Activated naive CD4-positive, alpha-beta T cell treated with anti-CD3 and anti-CD28 coated beads, Interleukin-2, amount 10 ng/mL, durations not matched to agents 7 days and 5 days (primary cell): ENCODE data around the gene CYB561D1.
A peak's percentile ranks its signal among the peaks of the same experiment; 100 is the strongest.

ENCODE experiments used
- CTCF ChIA-PET: fragments of 350-600 bp; sonication (Branson Sonifier 250); formaldehyde crosslinking; loops from one replicate; lab custom pipeline; 2021; ENCODE audit warnings: antibody characterized with exemption; lab: Charles Lee
- DNase-seq: peaks from one replicate; pipeline ENCODE4 v3.0.0-alpha.2; 2020
- H3K27ac Mint-ChIP-seq: one replicate; pipeline ENCODE4 v1.8.0; 2021; ENCODE audit warnings: mild to moderate bottlenecking, moderate library complexity, mixed read lengths
- H3K27me3 Mint-ChIP-seq: one replicate; pipeline ENCODE4 v1.8.0; 2021; ENCODE audit warnings: mild to moderate bottlenecking, mixed read lengths
- H3K36me3 Mint-ChIP-seq: one replicate; pipeline ENCODE4 v1.8.0; 2021; ENCODE audit warnings: mixed read lengths
- H3K4me1 Mint-ChIP-seq: one replicate; pipeline ENCODE4 v1.8.0; 2021; ENCODE audit warnings: mixed read lengths
- H3K4me3 Mint-ChIP-seq: one replicate; pipeline ENCODE4 v1.8.0; 2021; ENCODE audit warnings: mild to moderate bottlenecking, moderate library complexity, mixed read lengths
- H3K9me3 Mint-ChIP-seq: one replicate; pipeline ENCODE4 v1.8.0; 2021; ENCODE audit warnings: mixed read lengths

Gene CYB561D1

GRCh38 chr1:109485001-109485400 is 8.9 kb upstream of the CYB561D1 start:
- DNase-seq = no peak
- peak overlapping the region; percentile 82 for H3K27ac Mint-ChIP-seq
- peak overlapping the region; percentile 92 for H3K4me3 Mint-ChIP-seq
- no peaks in the 10 kb centered on the region for H3K9me3 Mint-ChIP-seq
- H3K27me3 Mint-ChIP-seq = peaks cover 29% of the 10 kb centered on the region
- CTCF ChIA-PET = interaction anchor here (0.9 to 37.4 kb wide), 6 partner anchors 8 to 85 kb away, joined by 3 to 1080 read pairs (median 5); partner anchors contain the start of genes CYB561D1 and GPR61
- peaks cover 38% of the 10 kb centered on the region for H3K4me1 Mint-ChIP-seq
- peaks cover 20% of the 10 kb centered on the region for H3K36me3 Mint-ChIP-seq

DNA sequence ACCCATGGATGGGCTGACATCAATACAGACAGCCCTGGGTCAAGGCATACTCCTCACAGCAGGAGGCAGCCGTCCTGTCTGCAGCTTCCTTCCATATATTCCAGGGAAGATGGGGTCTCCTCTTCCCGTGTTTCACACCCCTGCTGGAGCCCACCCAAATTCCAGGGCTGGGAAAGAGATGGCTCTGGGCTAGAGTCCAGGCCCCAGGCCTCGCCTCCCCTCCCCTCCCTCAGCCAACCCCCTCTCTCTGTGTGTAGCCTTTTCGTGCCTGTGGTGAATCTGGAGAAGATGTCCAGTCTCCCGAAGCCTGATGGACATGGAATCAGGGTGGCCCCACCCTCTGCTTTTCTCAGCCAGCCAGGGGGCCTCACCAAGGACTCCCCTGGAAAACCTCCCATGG is 6.6 kb upstream of the CYB561D1 start:
- no peaks in the 10 kb centered on the region for H3K9me3 Mint-ChIP-seq
- CTCF ChIA-PET = interaction anchor here (1.4 to 37.4 kb wide), 3 partner anchors 10 to 45 kb away, joined by 3 to 1080 read pairs (median 7); partner anchors contain the start of gene GPR61
- H3K4me3 Mint-ChIP-seq = no peak overlapping the region
- H3K27ac Mint-ChIP-seq = no peak overlapping the region
- H3K4me1 Mint-ChIP-seq = peaks cover 45% of the 10 kb centered on the region
- peaks cover 21% of the 10 kb centered on the region for H3K36me3 Mint-ChIP-seq
- H3K27me3 Mint-ChIP-seq = peaks cover 8% of the 10 kb centered on the region
- no peak for DNase-seq

DNA sequence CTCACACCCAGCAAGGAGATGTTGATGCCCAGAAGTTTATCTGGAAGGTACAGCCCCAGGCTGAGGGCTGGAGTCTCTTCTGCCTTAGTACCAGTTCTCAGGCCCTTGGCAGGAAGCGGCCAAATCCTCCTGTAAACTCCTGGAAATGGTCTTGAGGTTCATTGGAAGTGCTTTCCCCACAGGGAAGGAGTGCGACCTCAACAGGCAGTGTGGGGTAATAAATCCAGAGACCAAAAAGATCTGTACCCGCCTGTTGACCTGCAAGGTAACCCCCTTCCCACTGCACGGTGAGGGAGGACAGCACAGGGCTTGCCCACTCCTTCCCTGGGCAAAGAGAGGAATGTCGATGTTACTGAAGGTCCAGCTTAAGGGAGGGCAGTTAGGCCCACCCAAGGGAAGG is 5.7 kb upstream of the CYB561D1 start:
- peaks cover 24% of the 10 kb centered on the region for H3K36me3 Mint-ChIP-seq
- CTCF ChIA-PET = interaction anchor here (1.1 to 37.4 kb wide), 3 partner anchors 12 to 44 kb away, joined by 3 to 1080 read pairs (median 4); partner anchors contain the start of gene GPR61
- H3K27ac Mint-ChIP-seq = no peak overlapping the region
- DNase-seq = no peak
- H3K4me3 Mint-ChIP-seq = no peak overlapping the region
- no peaks in the 10 kb centered on the region for H3K9me3 Mint-ChIP-seq
- H3K27me3 Mint-ChIP-seq = peaks cover 4% of the 10 kb centered on the region
- H3K4me1 Mint-ChIP-seq = peaks cover 37% of the 10 kb centered on the region

DNA sequence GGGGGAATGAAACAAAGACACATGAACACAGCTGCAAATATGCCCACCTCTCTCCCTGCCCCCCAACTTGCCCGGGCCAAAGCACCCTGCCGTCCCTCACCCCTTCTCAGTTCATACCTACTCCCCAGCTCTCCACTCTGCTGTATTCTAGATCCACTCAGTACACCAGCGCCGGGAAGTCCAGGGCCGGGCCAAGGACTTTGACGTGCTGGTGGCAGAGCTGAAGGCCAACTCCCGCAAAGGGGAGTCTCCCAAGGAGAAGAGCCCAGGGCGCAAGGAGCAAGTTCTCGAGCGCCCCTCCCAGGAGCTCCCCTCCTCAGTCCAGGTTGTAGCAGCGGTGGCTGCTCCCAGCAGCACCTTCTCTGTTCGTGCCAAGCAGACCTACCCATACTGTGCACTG is 5.2 kb upstream of the CYB561D1 start:
- Mint-ChIP-seq H3K4me1 (peaks cover 38% of the 10 kb centered on the region), H3K27ac (no peak overlapping the region), H3K4me3 (no peak overlapping the region), H3K36me3 (peaks cover 24% of the 10 kb centered on the region), H3K9me3 (no peaks in the 10 kb centered on the region), H3K27me3 (no peaks in the 10 kb centered on the region)
- no peak for DNase-seq
- CTCF ChIA-PET = interaction anchor here (1.1 to 37.4 kb wide), 4 partner anchors 11 to 43 kb away, joined by 3 to 1080 read pairs (median 11); partner anchors contain the start of gene GPR61

- H3K4me1 Mint-ChIP-seq = peaks cover 38% of the 10 kb centered on the region
- no peaks in the 10 kb centered on the region for H3K27me3 Mint-ChIP-seq
- H3K36me3 Mint-ChIP-seq = peaks cover 30% of the 10 kb centered on the region
- H3K4me3 Mint-ChIP-seq = no peak overlapping the region
- H3K27ac Mint-ChIP-seq = no peak overlapping the region
- CTCF ChIA-PET = interaction anchor here (0.6 to 37.4 kb wide), 9 partner anchors 7 to 291 kb away, joined by 3 to 1080 read pairs (median 17); partner anchors contain the start of genes AMIGO1, ATXN7L2 and GPR61
- H3K9me3 Mint-ChIP-seq = no peaks in the 10 kb centered on the region
- peak; percentile 87 for DNase-seq
Measured at GRCh38 chr1:109490029-109490933, 3.6 kb upstream of the CYB561D1 start.

- Mint-ChIP-seq H3K36me3 (peaks cover 35% of the 10 kb centered on the region), H3K4me1 (peaks cover 41% of the 10 kb centered on the region), H3K9me3 (no peaks in the 10 kb centered on the region), H3K4me3 (no peak overlapping the region), H3K27me3 (no peaks in the 10 kb centered on the region), H3K27ac (no peak overlapping the region)
- no peak for DNase-seq
- CTCF ChIA-PET = interaction anchor here (0.9 to 37.4 kb wide), 7 partner anchors 7 to 292 kb away, joined by 3 to 1080 read pairs (median 18); partner anchors contain the start of genes AMIGO1, ATXN7L2 and GPR61
Measured at GRCh38 chr1:109490934-109491302, 3.0 kb upstream of the CYB561D1 start.

DNA sequence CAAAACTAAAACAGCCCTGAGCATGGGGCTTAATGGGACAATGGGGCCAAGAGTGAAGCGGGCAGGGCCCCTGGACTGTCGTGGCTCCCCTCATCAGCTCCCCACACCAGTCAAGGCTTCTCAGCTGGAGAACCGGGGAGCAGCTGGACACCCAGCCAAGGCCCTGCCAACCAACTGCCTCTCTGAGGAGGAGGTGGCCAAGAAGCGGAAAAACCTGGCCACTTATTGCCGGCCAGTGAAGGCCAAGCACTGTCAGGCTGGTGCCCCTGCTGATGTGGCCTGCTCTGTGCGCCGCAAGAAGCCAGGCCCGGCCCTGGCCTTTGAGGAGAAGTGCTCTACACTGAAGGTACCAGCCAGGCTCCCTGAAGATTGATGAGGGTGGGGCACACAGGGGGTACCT is 2.5 kb upstream of the CYB561D1 start:
- Mint-ChIP-seq H3K36me3 (peaks cover 35% of the 10 kb centered on the region), H3K27me3 (no peaks in the 10 kb centered on the region), H3K27ac (no peak overlapping the region), H3K4me1 (peaks cover 41% of the 10 kb centered on the region), H3K4me3 (no peak overlapping the region), H3K9me3 (no peaks in the 10 kb centered on the region)
- DNase-seq = no peak
- CTCF ChIA-PET = interaction anchor here (0.9 to 37.4 kb wide), 7 partner anchors 8 to 79 kb away, joined by 3 to 1080 read pairs (median 18); partner anchors contain the start of genes AMIGO1, ATXN7L2 and GPR61

DNA sequence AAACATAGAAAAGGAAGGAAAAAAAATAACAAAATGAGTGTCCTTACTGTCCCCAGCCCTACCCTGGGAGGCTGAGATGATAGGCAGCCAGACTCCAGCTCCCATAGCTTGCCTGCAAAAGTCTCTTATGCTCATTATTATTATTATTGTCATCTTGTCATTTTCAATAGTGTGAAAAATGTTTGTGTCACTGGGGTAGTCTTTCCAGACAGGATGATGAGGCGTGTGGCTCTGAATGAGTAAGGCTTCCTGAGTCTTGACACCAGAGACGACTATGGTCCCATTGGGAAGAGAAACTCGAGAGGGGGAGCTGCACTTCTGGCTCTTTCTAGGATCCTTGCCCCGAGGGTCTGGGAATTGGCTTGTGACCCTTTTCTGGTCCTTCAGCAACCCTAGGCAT is 1.1 kb upstream of the CYB561D1 start:
- peak overlapping the region; percentile 28 for H3K4me3 Mint-ChIP-seq
- no peak overlapping the region for H3K27ac Mint-ChIP-seq
- CTCF ChIA-PET = interaction anchor here (0.7 to 37.4 kb wide), 13 partner anchors 9 to 403 kb away, joined by 3 to 1080 read pairs (median 5); partner anchors contain the start of genes AMIGO1, ATXN7L2, GPR61 and TMEM167B
- no peaks in the 10 kb centered on the region for H3K27me3 Mint-ChIP-seq
- peaks cover 41% of the 10 kb centered on the region for H3K36me3 Mint-ChIP-seq
- no peak for DNase-seq
- H3K4me1 Mint-ChIP-seq = peaks cover 49% of the 10 kb centered on the region
- no peaks in the 10 kb centered on the region for H3K9me3 Mint-ChIP-seq

- CTCF ChIA-PET = interaction anchor here (0.7 to 37.4 kb wide), 12 partner anchors 10 to 403 kb away, joined by 3 to 1080 read pairs (median 6); partner anchors contain the start of genes AMIGO1, ATXN7L2, GPR61 and TMEM167B
- Mint-ChIP-seq H3K36me3 (peaks cover 41% of the 10 kb centered on the region), H3K4me1 (peaks cover 53% of the 10 kb centered on the region), H3K27me3 (no peaks in the 10 kb centered on the region), H3K4me3 (peak overlapping the region; percentile 97), H3K9me3 (no peaks in the 10 kb centered on the region), H3K27ac (no peak overlapping the region)
- DNase-seq = no peak
Measured at GRCh38 chr1:109493227-109493626, 667 bp upstream of the CYB561D1 start.

- peaks cover 54% of the 10 kb centered on the region for H3K36me3 Mint-ChIP-seq
- DNase-seq = no peak
- CTCF ChIA-PET = interaction anchor here (6.2 to 37.4 kb wide), 3 partner anchors 10 to 36 kb away, joined by 35 to 1080 read pairs (median 112); partner anchors contain the start of genes AMIGO1, ATXN7L2 and GPR61
- no peaks in the 10 kb centered on the region for H3K9me3 Mint-ChIP-seq
- no peak overlapping the region for H3K27ac Mint-ChIP-seq
- H3K4me3 Mint-ChIP-seq = peak overlapping the region; percentile 97
- H3K27me3 Mint-ChIP-seq = no peaks in the 10 kb centered on the region
- H3K4me1 Mint-ChIP-seq = peaks cover 72% of the 10 kb centered on the region
Measured at GRCh38 chr1:109495738-109496137, 1.8 kb downstream of the CYB561D1 start.

GRCh38 chr1:109497449-109498160 is 3.7 kb downstream of the CYB561D1 start:
- peaks cover 88% of the 10 kb centered on the region for H3K4me1 Mint-ChIP-seq
- H3K36me3 Mint-ChIP-seq = peaks cover 56% of the 10 kb centered on the region
- peak overlapping the region; percentile 37 for H3K27ac Mint-ChIP-seq
- no peaks in the 10 kb centered on the region for H3K27me3 Mint-ChIP-seq
- H3K9me3 Mint-ChIP-seq = no peaks in the 10 kb centered on the region
- no peak overlapping the region for H3K4me3 Mint-ChIP-seq
- no peak for DNase-seq
- CTCF ChIA-PET = interaction anchor here (0.7 to 37.4 kb wide), 12 partner anchors 7 to 215 kb away, joined by 3 to 1080 read pairs (median 5); partner anchors contain the start of genes AMPD2, ATXN7L2, GNAT2 and GPR61

DNA sequence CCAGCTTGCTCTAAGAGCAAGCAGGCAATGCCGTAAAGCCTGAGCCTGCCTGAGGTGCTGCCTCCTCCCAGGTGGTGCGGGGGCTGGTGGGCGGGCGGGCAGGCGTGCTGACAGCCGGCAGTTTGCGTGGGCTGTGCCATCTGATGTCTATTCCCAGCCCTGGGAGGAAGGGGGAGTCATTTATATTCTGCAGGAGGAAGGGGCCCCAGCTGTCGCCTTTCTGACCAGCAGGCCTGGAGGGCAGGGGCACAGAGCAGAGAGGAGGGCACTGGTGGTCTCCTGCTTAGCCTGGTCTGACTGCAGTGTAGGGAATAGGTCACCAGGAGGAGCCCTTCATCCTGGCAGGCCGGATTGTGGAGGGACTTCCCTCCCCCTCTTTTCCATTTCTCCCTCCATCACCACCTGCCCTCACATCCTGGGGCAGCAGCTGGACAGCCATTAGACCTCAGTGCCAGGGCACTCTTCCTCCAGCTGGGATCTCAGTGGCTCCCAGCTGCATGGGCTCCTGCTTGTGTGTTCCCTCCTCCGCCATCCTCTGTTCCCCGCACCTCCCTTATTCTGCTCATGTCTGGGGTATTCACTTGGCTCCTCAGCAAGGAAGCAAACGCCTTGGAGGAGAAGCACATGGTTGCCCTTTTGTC is 4.4 kb downstream of the CYB561D1 start:
- Mint-ChIP-seq H3K4me3 (no peak overlapping the region), H3K36me3 (peaks cover 61% of the 10 kb centered on the region)

DNA sequence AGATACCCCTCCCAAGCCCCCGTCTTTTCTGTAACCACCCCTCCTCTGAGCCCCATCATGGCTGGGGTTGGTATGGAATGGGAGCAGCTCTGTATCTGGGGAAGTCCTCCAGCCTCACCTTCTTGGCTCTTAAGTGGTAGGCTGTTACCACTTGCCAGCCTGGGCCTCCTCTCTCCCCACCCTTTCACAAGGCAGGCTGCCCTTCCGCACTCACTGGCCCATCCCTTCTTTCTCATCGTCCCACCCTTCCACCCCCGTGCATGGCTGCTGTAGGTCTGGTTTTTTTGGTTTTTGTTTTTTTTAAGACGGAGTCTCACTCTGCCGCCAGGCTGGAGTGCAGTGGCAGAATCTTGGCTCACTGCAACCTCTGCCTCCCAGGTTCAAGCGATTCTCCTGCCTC is 5.2 kb downstream of the CYB561D1 start:
- peaks cover 62% of the 10 kb centered on the region for H3K36me3 Mint-ChIP-seq
- H3K27ac Mint-ChIP-seq = peak overlapping the region; percentile 49

More for the DNA sequence above, 4.4 kb downstream of the CYB561D1 start:
- DNase-seq = peak; percentile 59
- H3K4me1 Mint-ChIP-seq = peaks cover 91% of the 10 kb centered on the region
- H3K27ac Mint-ChIP-seq = peak overlapping the region; percentile 72
- CTCF ChIA-PET = interaction anchor here (0.7 to 37.4 kb wide), 12 partner anchors 8 to 670 kb away, joined by 3 to 1080 read pairs (median 6); partner anchors contain the start of genes AMPD2, ATXN7L2, GNAT2 and GPR61
- no peaks in the 10 kb centered on the region for H3K9me3 Mint-ChIP-seq
- H3K27me3 Mint-ChIP-seq = no peaks in the 10 kb centered on the region

More for the DNA sequence above, 5.2 kb downstream of the CYB561D1 start:
- Mint-ChIP-seq H3K9me3 (no peaks in the 10 kb centered on the region), H3K27me3 (no peaks in the 10 kb centered on the region), H3K4me1 (peaks cover 93% of the 10 kb centered on the region), H3K4me3 (no peak overlapping the region)
- CTCF ChIA-PET = interaction anchor here (0.7 to 37.4 kb wide), 11 partner anchors 8 to 670 kb away, joined by 3 to 1080 read pairs (median 7); partner anchors contain the start of genes AMIGO1, GPR61 and PSMA5
- no peak for DNase-seq
